Measurements from ENCODE around the gene EPSTI1.

DNA sequence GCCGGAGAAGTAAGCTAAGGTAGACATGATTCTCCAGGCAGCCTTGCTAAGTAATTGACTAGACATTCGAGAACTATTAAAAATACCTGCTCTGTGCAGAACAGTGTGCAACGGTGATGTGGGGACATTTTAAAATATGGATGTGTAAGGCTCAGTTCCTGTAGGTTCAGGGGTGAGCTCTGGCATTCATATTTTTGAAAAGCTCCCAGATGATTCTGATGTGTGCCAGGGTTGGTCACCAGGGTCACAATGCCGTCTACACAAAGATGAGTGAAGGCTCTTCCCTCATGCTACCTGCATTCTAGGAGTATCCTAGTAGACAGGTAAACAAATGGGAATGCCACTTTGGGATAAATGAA, 702 bp upstream of the EPSTI1 start:
- TF ChIP-seq PBX3 (IDR thresholded peaks at IDR 0.05) (no peak), EP300 (IDR thresholded peaks at IDR 0.05; ENCODE audit: borderline replicate concordance in 1 of 2, low read depth in 1 of 2, low read length in 1 of 2) (no peak), EZH2phosphoT487 (IDR thresholded peaks at IDR 0.05; ENCODE audit: borderline replicate concordance, low read depth) (no peak), ELF1 (IDR thresholded peaks at IDR 0.05) (no peak), FOSL2 (IDR thresholded peaks at IDR 0.05; ENCODE audit: borderline replicate concordance, low read depth) (no peak), TAF1 (IDR thresholded peaks at IDR 0.05; ENCODE audit: borderline replicate concordance, low read depth, low read length) (no peak), ZBTB33 (IDR thresholded peaks at IDR 0.05; ENCODE audit: borderline replicate concordance, low read depth) (no peak), FOXM1 (IDR thresholded peaks at IDR 0.05; ENCODE audit: low read depth) (no peak), GATA2 (CRISPR knock-in tag; IDR thresholded peaks at IDR 0.05) (no peak), NRF1 (IDR thresholded peaks at IDR 0.05; ENCODE audit: low read depth, low read length) (no peak)
- TF ChIP-seq, protein P1, sequence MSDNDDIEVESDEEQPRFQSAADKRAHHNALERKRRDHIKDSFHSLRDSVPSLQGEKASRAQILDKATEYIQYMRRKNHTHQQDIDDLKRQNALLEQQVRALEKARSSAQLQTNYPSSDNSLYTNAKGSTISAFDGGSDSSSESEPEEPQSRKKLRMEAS (IDR thresholded peaks at IDR 0.05; ENCODE audit: low read depth): no peak
- TF ChIP-seq, protein P2, sequence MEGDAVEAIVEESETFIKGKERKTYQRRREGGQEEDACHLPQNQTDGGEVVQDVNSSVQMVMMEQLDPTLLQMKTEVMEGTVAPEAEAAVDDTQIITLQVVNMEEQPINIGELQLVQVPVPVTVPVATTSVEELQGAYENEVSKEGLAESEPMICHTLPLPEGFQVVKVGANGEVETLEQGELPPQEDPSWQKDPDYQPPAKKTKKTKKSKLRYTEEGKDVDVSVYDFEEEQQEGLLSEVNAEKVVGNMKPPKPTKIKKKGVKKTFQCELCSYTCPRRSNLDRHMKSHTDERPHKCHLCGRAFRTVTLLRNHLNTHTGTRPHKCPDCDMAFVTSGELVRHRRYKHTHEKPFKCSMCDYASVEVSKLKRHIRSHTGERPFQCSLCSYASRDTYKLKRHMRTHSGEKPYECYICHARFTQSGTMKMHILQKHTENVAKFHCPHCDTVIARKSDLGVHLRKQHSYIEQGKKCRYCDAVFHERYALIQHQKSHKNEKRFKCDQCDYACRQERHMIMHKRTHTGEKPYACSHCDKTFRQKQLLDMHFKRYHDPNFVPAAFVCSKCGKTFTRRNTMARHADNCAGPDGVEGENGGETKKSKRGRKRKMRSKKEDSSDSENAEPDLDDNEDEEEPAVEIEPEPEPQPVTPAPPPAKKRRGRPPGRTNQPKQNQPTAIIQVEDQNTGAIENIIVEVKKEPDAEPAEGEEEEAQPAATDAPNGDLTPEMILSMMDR (IDR thresholded peaks at IDR 0.05): no peak
- TF ChIP-seq, protein P3, sequence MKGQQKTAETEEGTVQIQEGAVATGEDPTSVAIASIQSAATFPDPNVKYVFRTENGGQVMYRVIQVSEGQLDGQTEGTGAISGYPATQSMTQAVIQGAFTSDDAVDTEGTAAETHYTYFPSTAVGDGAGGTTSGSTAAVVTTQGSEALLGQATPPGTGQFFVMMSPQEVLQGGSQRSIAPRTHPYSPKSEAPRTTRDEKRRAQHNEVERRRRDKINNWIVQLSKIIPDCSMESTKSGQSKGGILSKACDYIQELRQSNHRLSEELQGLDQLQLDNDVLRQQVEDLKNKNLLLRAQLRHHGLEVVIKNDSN (IDR thresholded peaks at IDR 0.05; ENCODE audit: borderline replicate concordance, low read depth): no peak
